Activated naive CD8-positive, alpha-beta T cell treated with anti-CD3 and anti-CD28 coated beads for 36 hours (primary cell): ENCODE results near the gene DNM2. TPM values are rescaled to one million over a fixed set of nuclear protein-coding genes. Genes with fewer than 3 reads are reported as not detected.

Experiments used
- DNase-seq: peaks from one replicate; pipeline ENCODE4 v3.0.0; 2021
- H3K27ac Mint-ChIP-seq: one replicate; pipeline ENCODE4 v1.8.0; 2022; ENCODE audit warnings: mild to moderate bottlenecking, moderate library complexity, mixed read lengths
- H3K27me3 Mint-ChIP-seq: one replicate; pipeline ENCODE4 v1.8.0; 2022; ENCODE audit warnings: mild to moderate bottlenecking, mixed read lengths
- H3K36me3 Mint-ChIP-seq: one replicate; pipeline ENCODE4 v1.8.0; 2021; ENCODE audit warnings: mild to moderate bottlenecking, mixed read lengths
- H3K4me1 Mint-ChIP-seq: one replicate; pipeline ENCODE4 v1.8.0; 2021; ENCODE audit warnings: mixed read lengths
- H3K4me3 Mint-ChIP-seq: one replicate; pipeline ENCODE4 v1.8.0; 2022; ENCODE audit warnings: mild to moderate bottlenecking, moderate library complexity, mixed read lengths
- H3K9me3 Mint-ChIP-seq: one replicate; pipeline ENCODE4 v1.8.0; 2022; ENCODE audit warnings: mixed read lengths
- total RNA-seq, 2 experiments: library from RNA; stranded (reverse); gene quantifications; one replicate each; pipeline ENCODE4 v1.2.3, GENCODE V29; 2021

Gene DNM2
- total RNA-seq, 2 experiments from 2014 or later = 127 to 133 TPM

GRCh38 chr19:10706990-10707389 lies 10.9 kb upstream of the DNM2 start:
- Mint-ChIP-seq H3K9me3 (no peaks in the 10 kb centered on the region), H3K4me1 (peaks cover 4% of the 10 kb centered on the region), H3K4me3 (no peak overlapping the region), H3K27ac (no peak overlapping the region), H3K36me3 (peaks cover 7% of the 10 kb centered on the region), H3K27me3 (no peaks in the 10 kb centered on the region)
- no peak for DNase-seq

- no peaks in the 10 kb centered on the region for H3K9me3 Mint-ChIP-seq
- H3K36me3 Mint-ChIP-seq = peaks cover 3% of the 10 kb centered on the region
- DNase-seq = no peak
- H3K27ac Mint-ChIP-seq = no peak overlapping the region
- H3K4me3 Mint-ChIP-seq = no peak overlapping the region
- no peaks in the 10 kb centered on the region for H3K4me1 Mint-ChIP-seq
- H3K27me3 Mint-ChIP-seq = no peaks in the 10 kb centered on the region
Observed at GRCh38 chr19:10707440-10707839, 10.4 kb upstream of the DNM2 start.

GRCh38 chr19:10708291-10708690 lies 9.6 kb upstream of the DNM2 start:
- Mint-ChIP-seq H3K4me3 (no peak overlapping the region), H3K27ac (no peak overlapping the region), H3K27me3 (no peaks in the 10 kb centered on the region), H3K9me3 (no peaks in the 10 kb centered on the region), H3K36me3 (peaks cover 3% of the 10 kb centered on the region), H3K4me1 (no peaks in the 10 kb centered on the region)
- DNase-seq = no peak

- Mint-ChIP-seq H3K4me3 (no peak overlapping the region), H3K36me3 (peaks cover 9% of the 10 kb centered on the region), H3K9me3 (no peaks in the 10 kb centered on the region), H3K4me1 (peaks cover 2% of the 10 kb centered on the region), H3K27ac (no peak overlapping the region), H3K27me3 (no peaks in the 10 kb centered on the region)
- no peak for DNase-seq
Observed at GRCh38 chr19:10712045-10712444, 5.8 kb upstream of the DNM2 start.

- H3K27ac Mint-ChIP-seq = no peak overlapping the region
- H3K4me1 Mint-ChIP-seq = peaks cover 5% of the 10 kb centered on the region
- no peaks in the 10 kb centered on the region for H3K9me3 Mint-ChIP-seq
- peaks cover 9% of the 10 kb centered on the region for H3K36me3 Mint-ChIP-seq
- H3K4me3 Mint-ChIP-seq = no peak overlapping the region
- H3K27me3 Mint-ChIP-seq = no peaks in the 10 kb centered on the region
- no peak for DNase-seq
Observed at GRCh38 chr19:10712754-10713153, 5.1 kb upstream of the DNM2 start.

- Mint-ChIP-seq H3K36me3 (peaks cover 9% of the 10 kb centered on the region), H3K27me3 (no peaks in the 10 kb centered on the region), H3K4me1 (peaks cover 5% of the 10 kb centered on the region), H3K9me3 (no peaks in the 10 kb centered on the region), H3K4me3 (no peak overlapping the region), H3K27ac (peak overlapping the region; percentile 34)
- no peak for DNase-seq
Observed at GRCh38 chr19:10713317-10713716, 4.6 kb upstream of the DNM2 start.

GRCh38 chr19:10717054-10717355 lies 874 bp upstream of the DNM2 start:
- H3K27ac Mint-ChIP-seq = peak overlapping the region; percentile 81
- DNase-seq = no peak

GRCh38 chr19:10718205-10719196 lies 622 bp downstream of the DNM2 start:
- Mint-ChIP-seq H3K36me3 (peaks cover 5% of the 10 kb centered on the region), H3K27ac (peak overlapping the region; percentile 83), H3K4me1 (peaks cover 21% of the 10 kb centered on the region), H3K4me3 (peak overlapping the region; percentile 97), H3K27me3 (no peaks in the 10 kb centered on the region), H3K9me3 (no peaks in the 10 kb centered on the region)
- peak; percentile 68 for DNase-seq

More at GRCh38 chr19:10717054-10717355, 874 bp upstream of the DNM2 start:
- Mint-ChIP-seq H3K4me3 (peak overlapping the region; percentile 59), H3K36me3 (peaks cover 5% of the 10 kb centered on the region), H3K4me1 (peaks cover 19% of the 10 kb centered on the region), H3K9me3 (no peaks in the 10 kb centered on the region), H3K27me3 (no peaks in the 10 kb centered on the region)

- Mint-ChIP-seq H3K4me1 (peaks cover 25% of the 10 kb centered on the region), H3K9me3 (no peaks in the 10 kb centered on the region), H3K27me3 (no peaks in the 10 kb centered on the region), H3K4me3 (peak overlapping the region; percentile 97), H3K27ac (peak overlapping the region; percentile 35), H3K36me3 (peaks cover 1% of the 10 kb centered on the region)
- DNase-seq = no peak
Observed at GRCh38 chr19:10719466-10719961, 1.6 kb downstream of the DNM2 start.

- Mint-ChIP-seq H3K27ac (no peak overlapping the region), H3K4me1 (peaks cover 25% of the 10 kb centered on the region), H3K36me3 (peaks cover 1% of the 10 kb centered on the region), H3K4me3 (no peak overlapping the region), H3K27me3 (no peaks in the 10 kb centered on the region), H3K9me3 (no peaks in the 10 kb centered on the region)
- no peak for DNase-seq
Observed at GRCh38 chr19:10720607-10721125, 2.8 kb downstream of the DNM2 start.

- no peaks in the 10 kb centered on the region for H3K9me3 Mint-ChIP-seq
- H3K4me1 Mint-ChIP-seq = peaks cover 36% of the 10 kb centered on the region
- H3K4me3 Mint-ChIP-seq = no peak overlapping the region
- H3K27me3 Mint-ChIP-seq = no peaks in the 10 kb centered on the region
- peaks cover 22% of the 10 kb centered on the region for H3K36me3 Mint-ChIP-seq
- DNase-seq = no peak
- no peak overlapping the region for H3K27ac Mint-ChIP-seq
Observed at GRCh38 chr19:10723591-10723990, 5.7 kb downstream of the DNM2 start.

- Mint-ChIP-seq H3K4me3 (no peak overlapping the region), H3K9me3 (no peaks in the 10 kb centered on the region), H3K4me1 (peaks cover 34% of the 10 kb centered on the region), H3K27ac (no peak overlapping the region), H3K27me3 (no peaks in the 10 kb centered on the region), H3K36me3 (peaks cover 22% of the 10 kb centered on the region)
- DNase-seq = no peak
Observed at GRCh38 chr19:10724573-10725071, 6.7 kb downstream of the DNM2 start.

- peak overlapping the region; percentile 29 for H3K27ac Mint-ChIP-seq
- no peaks in the 10 kb centered on the region for H3K27me3 Mint-ChIP-seq
- no peak overlapping the region for H3K4me3 Mint-ChIP-seq
- no peak for DNase-seq
- H3K4me1 Mint-ChIP-seq = peaks cover 38% of the 10 kb centered on the region
- H3K36me3 Mint-ChIP-seq = peaks cover 22% of the 10 kb centered on the region
- no peaks in the 10 kb centered on the region for H3K9me3 Mint-ChIP-seq
Observed at GRCh38 chr19:10725415-10725814, 7.5 kb downstream of the DNM2 start.

- Mint-ChIP-seq H3K4me1 (peaks cover 46% of the 10 kb centered on the region), H3K36me3 (peaks cover 23% of the 10 kb centered on the region), H3K4me3 (no peak overlapping the region), H3K27me3 (no peaks in the 10 kb centered on the region), H3K9me3 (no peaks in the 10 kb centered on the region), H3K27ac (no peak overlapping the region)
- DNase-seq = no peak
Observed at GRCh38 chr19:10726268-10726667, 8.4 kb downstream of the DNM2 start.

GRCh38 chr19:10727685-10728201 lies 9.9 kb downstream of the DNM2 start:
- H3K4me3 Mint-ChIP-seq = no peak overlapping the region
- no peaks in the 10 kb centered on the region for H3K9me3 Mint-ChIP-seq
- no peak overlapping the region for H3K27ac Mint-ChIP-seq
- DNase-seq = no peak
- H3K36me3 Mint-ChIP-seq = peaks cover 23% of the 10 kb centered on the region
- H3K4me1 Mint-ChIP-seq = peaks cover 46% of the 10 kb centered on the region
- no peaks in the 10 kb centered on the region for H3K27me3 Mint-ChIP-seq
